ENCODE measurements around the gene KLHL17.

The KLHL17 gene

GRCh38 chr1:964691-965525, 4.5 kb downstream of the KLHL17 start:
- H3K4me3 ChIP-seq (ENCODE audit: low read depth, low read length): no peak overlapping the region
- peaks cover 21% of the 10 kb centered on the region for H3K36me3 ChIP-seq
- 0 out of 2 replicates have a peak, but pooled peaks cover 3% of the 10 kb centered on the region for H3K27me3 ChIP-seq
- H3K9me3 ChIP-seq: no peaks in the 10 kb centered on the region
- no peak for DNase-seq
- TF ChIP-seq, protein P1, sequence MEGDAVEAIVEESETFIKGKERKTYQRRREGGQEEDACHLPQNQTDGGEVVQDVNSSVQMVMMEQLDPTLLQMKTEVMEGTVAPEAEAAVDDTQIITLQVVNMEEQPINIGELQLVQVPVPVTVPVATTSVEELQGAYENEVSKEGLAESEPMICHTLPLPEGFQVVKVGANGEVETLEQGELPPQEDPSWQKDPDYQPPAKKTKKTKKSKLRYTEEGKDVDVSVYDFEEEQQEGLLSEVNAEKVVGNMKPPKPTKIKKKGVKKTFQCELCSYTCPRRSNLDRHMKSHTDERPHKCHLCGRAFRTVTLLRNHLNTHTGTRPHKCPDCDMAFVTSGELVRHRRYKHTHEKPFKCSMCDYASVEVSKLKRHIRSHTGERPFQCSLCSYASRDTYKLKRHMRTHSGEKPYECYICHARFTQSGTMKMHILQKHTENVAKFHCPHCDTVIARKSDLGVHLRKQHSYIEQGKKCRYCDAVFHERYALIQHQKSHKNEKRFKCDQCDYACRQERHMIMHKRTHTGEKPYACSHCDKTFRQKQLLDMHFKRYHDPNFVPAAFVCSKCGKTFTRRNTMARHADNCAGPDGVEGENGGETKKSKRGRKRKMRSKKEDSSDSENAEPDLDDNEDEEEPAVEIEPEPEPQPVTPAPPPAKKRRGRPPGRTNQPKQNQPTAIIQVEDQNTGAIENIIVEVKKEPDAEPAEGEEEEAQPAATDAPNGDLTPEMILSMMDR (IDR thresholded peaks at IDR 0.05; ENCODE audit: low read depth, low read length): no peak
- peaks cover 4% of the 10 kb centered on the region for H3K4me1 ChIP-seq

DNA sequence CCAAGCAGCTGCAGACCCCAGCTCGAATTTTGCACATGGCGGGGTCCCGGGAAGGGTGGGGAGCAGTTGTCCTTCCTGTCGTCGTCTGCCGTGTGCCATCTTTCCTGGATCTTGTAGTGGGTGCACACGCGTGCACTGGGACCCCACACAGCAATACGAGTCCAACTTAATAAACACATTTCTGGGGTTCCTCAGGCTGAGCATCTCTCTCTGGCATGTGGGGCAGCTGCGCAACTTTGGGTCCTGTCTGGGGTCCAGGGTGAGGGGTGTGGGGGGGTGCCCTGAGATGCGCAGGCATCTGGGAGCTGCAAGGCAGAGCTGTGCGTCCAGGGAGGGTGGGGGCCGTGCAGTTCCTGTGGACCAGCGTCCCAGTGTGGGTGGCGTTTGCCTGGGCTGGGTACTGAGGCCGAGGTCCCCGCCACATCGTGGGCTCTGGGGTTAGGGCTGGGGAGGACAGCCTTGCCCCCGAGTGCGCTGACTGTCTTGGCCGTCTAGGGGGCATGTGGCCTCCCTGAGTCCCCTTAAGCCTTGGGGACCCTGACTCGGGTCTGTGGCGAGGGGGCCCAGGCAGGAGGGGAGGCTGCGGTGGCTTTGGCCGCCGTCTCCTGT, 5.2 kb downstream of the KLHL17 start:
- Histone ChIP-seq H3K4me3 (ENCODE audit: low read depth, low read length) (no peak overlapping the region), H3K9me3 (no peaks in the 10 kb centered on the region), H3K36me3 (peaks cover 21% of the 10 kb centered on the region), H3K4me1 (peaks cover 4% of the 10 kb centered on the region), H3K27me3 (peaks cover 8% of the 10 kb centered on the region)
- no peak for DNase-seq
- TF ChIP-seq, protein P1 (IDR thresholded peaks at IDR 0.05; ENCODE audit: low read depth, low read length): no peak

DNA sequence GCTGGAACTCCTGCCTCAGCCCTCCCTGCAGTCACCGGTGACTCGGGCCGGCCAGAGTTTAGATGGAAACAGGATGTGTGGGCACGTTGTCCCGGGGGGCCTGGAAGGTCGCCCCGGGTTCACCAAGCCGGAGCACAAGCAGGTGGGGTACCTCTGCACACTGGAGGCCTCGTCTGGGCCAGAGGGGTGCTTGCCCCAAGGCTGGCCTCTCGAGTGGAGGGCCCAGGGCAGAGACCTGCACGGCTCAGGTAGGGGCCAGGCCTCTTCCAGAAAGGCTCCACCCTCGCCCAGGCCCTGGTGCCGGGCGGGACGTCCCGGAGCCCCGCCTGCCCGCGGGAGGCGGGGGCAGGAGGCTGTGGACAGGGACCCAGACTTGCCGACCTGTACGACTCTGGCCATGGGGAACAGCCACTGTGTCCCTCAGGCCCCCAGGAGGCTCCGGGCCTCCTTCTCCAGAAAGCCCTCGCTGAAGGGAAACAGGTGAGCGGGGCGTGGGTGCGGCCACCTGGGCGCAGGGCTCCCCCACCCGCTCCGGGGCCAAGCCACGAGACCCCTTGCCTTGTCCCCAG, 5.8 kb downstream of the KLHL17 start, which contains the start of gene PLEKHN1:
TSS of gene PLEKHN1 (plus strand) at position 348 of the 569 bp plus-strand sequence. CDS start at position 398, 50 bp downstream.
- no peak for DNase-seq
- H3K27me3 ChIP-seq: peaks cover 12% of the 10 kb centered on the region
- TF ChIP-seq, protein P1 (IDR thresholded peaks at IDR 0.05; ENCODE audit: low read depth, low read length): no peak
- H3K4me3 ChIP-seq (ENCODE audit: low read depth, low read length): peak within 1 kb of the TSS; percentile 47
- peaks cover 4% of the 10 kb centered on the region for H3K4me1 ChIP-seq
- H3K36me3 ChIP-seq: peaks cover 21% of the 10 kb centered on the region
- no peaks in the 10 kb centered on the region for H3K9me3 ChIP-seq

DNA sequence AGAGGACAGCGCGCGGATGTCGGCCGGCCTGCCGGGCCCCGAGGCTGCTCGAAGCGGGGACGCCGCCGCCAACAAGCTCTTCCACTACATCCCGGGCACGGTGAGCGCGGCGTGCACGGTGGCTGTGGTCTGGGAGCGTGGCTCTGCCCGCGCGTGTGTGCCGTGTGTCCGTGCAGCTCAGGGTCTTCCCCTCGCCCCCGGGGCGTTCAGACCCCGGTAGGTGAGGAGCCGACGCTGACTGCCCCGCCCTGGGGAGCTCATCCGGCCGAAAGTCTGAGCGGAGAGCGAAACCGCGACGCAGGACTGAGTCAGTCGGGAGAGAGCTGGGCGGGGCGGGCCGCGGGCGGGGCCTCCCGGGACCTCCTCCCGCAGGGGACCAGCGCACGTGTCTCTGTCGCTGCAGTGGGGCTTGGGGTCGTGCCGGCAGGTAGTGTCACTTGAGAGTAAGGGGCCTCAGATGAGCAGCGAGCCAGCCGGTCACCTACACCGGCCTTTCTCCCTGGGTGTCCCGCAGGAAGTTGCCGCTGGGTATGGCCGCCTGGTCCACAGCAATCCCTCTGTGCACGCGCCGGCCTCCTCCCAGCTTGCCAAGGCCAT, 6.4 kb downstream of the KLHL17 start:
- peaks cover 21% of the 10 kb centered on the region for H3K36me3 ChIP-seq
- TF ChIP-seq, protein P1 (IDR thresholded peaks at IDR 0.05; ENCODE audit: low read depth, low read length): no peak
- H3K27me3 ChIP-seq: peaks cover 17% of the 10 kb centered on the region
- peak; percentile 65 for DNase-seq
- peaks cover 4% of the 10 kb centered on the region for H3K4me1 ChIP-seq
- no peaks in the 10 kb centered on the region for H3K9me3 ChIP-seq
- peak overlapping the region; percentile 47 for H3K4me3 ChIP-seq (ENCODE audit: low read depth, low read length)

DNA sequence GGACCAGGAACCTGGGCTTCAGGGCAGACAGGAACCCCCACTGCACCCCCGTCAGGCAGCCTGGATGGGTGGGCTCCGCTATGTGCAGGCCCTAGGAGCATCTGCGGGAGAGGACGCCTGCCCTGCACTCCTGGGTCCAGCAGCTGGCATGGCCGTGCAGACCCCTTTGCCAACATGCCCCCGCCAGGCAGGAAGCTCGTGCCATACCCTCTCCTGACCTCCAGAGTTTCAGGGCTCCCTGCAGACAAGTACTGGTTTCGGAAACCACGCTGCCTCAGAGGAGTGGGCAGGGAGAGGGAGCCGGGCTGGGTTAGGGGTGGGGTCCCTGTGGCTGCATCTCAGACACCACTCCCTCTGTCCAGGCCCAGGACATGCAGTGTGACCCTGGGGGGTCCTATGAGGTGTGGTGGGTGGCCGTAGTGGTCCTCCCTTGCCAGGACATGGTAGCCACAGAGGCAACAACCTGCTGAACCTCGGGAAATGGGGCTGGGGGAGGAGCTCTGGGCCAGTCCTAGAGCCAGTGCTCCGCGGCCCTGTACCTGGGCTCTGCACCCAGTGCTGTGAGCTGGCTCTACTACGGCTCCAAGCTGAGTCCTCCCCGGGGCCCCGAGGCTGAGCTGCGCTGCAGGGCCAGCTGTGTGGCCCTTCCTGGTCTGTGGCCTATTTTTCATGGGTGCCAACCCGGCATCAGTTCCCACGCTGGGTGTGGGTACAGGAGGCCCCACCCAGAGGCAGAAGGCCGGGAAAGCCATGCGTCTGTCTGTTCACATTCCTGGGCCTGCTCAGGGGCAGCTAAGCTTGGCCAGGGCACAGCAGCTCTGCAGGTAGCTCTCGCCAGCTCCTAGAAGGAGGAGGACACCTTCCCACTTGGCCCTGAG, 7.3 kb downstream of the KLHL17 start:
- DNase-seq: no peak
- peaks cover 16% of the 10 kb centered on the region for H3K36me3 ChIP-seq
- H3K9me3 ChIP-seq: no peaks in the 10 kb centered on the region
- H3K4me1 ChIP-seq: peaks cover 4% of the 10 kb centered on the region
- TF ChIP-seq, protein P1 (IDR thresholded peaks at IDR 0.05; ENCODE audit: low read depth, low read length): no peak
- H3K27me3 ChIP-seq: peaks cover 23% of the 10 kb centered on the region
- no peak overlapping the region for H3K4me3 ChIP-seq (ENCODE audit: low read depth, low read length)

Measured in BE2C (cell line).